HG03064 (cell line): Measurements from ENCODE around the gene PLCG2.

Source experiments
- ATAC-seq: cut with Tn5 transposase; IDR thresholded peaks from one replicate; pipeline ENCODE4 v1.9.1; 2021; ENCODE audit warnings: low read depth; ENCODE audit not compliant: unreplicated experiment

The PLCG2 gene

DNA sequence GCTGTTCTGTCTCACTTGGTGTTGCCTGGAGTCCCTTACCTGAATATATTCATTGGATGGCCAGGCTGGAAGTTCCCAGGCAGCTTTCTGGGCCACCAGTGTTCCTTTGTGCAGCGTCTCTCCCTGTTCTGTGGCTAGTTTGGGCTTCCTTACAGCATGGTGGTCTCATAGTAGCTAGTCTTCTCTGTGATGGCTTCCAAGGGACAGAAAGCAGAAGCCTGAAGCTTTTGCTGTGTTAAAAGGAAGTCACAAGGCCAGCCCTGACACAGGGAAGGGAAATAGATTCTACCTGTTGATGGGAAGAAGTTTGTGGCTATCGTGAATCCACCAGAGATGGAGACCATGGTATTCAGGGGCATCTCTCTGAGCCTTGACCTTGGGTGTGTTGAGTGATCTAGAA is 34.6 kb downstream of the PLCG2 start:
- ATAC-seq: no peak

DNA sequence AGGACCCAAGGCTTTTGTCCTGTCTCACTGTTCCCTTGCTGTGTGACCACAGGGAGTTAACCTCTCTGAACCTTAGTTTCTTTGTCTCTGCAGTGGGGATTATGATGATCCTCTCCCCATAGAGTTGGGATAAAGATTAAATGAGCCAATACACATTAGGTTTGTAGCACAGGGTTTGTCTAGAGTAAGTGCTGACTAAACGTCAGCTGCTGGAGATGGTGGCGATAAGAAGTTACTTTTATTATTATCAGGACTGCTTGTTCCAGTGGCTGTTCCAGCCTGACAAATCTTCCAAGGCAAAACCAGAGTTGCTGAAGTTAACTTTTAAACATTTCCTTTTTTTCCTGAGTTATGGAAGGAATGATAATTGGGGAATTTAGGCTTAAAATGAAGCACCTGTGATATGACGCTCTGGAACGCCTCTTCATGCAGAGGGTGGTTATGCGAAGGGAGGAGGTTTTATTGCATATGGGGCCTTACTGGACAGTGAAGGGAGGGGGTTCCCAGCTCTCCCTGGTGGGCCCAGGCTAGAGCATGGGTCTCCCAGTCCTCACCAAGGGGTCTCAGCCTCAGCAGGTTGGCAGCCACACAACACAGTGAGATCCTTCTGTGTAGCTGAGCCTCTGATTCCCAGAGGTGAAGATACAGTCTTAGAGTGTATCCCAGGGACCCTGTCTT is 35.8 kb downstream of the PLCG2 start:
- ATAC-seq: no peak

DNA sequence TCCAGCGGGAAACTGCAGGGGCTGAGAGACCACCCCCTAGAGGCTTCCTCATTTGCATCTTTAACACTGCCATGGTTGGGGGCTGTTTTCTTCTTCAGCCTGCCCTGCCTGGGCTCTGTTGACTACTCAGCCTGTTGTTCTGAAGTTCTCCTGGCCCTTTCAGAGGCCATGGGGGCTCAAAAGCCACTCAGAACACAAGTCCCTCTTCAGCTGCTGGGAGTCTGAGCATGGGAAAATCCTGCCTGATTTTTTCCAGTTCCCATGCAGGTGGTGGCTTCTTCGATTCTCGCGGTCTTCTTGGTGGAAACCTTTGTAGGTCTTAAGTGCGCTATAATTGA is 36.3 kb downstream of the PLCG2 start:
- ATAC-seq: no peak

DNA sequence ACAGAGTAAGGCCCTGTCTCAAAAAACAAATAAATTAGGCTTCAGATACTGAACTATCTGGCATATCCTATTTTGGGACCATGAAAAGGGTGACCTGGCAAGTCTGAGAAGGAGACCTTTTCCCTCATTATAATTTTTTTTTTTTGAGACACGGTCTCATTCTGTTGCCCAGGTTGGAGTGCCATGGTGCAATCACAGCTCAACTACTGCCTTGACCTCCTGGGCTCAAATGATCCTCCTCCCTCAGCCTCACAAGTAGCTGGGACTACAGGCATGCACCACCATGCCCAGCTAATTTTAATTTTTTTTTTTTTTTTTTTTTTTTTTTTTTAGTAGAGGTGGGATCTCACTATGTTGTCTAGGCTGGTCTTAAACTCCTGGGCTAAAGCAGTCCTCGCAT is 37.3 kb downstream of the PLCG2 start:
- no peak for ATAC-seq

DNA sequence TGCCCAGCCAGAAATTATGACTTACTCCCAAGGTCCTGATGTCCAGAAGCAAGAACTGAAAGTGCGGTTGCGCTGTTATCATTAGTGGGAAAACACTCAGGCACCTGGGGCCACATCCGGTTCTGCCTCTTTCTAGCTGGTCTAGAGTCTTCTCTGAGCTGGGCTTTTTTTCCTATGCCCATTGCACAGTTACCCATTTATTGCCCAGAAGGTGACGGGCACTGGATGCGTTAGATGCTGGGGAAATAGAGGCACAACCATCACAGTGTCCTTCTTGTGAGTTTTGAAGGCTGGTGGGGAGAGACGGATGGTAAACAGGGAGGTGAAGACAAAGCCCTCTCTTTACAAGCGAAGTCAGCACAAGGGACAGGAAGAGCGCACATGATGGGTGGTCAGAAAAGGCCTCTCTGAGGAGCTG is 37.7 kb downstream of the PLCG2 start:
- ATAC-seq: no peak

DNA sequence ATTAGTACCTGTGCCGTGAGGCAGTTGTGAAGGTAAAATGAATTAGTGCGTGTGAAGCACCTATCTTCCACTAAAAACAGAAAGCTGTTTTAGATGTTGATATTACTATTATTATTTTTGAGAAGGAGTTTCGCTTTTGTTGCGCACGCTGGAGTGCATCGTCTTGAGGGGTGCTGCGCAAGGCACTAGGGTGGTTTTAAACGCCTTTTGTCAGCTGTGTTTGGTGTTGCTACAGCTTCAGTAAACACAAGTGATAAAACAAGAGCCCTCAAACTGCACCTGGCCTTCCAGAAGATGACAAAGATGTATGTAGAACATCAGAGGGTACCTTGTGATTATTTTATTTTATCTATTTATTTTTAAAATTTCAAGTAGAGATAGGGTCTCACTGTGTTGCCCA is 38.2 kb downstream of the PLCG2 start:
- ATAC-seq: no peak

DNA sequence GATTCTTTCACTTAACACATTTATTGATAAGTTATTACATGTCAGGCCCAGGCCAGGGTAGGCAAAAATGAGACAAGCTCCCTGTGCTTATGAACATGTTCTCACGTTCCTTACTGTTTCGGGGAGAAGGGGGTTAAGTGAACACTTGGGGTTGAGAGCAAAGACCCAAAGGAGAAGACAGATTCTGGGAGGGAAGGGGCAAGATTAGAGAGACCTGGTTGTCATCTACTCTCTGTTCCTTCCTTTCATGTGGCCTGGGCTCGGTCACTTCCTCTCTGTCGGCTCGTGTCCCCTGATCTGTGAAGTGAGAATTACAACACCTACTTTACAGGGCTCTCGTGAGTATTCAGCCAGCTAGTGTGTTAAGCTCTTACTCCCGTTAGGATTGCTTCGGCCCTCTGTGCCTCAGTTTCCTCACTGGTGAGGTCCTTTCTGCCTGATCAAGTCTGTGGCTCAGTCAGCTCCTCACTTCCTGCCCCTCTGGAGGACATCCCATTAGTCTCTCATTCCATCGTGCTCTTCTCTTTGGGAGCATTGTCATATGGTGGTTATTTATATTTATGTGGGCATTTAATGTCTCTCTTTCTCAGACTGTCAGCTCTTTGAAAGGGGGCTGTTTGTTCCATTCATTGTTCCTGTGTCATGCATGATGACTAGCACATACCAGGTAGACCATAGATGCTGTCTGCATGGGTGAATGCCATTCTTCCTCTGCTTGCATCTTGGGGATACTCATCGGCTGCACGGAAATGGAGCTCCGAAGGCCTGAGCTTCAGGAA is 38.9 kb downstream of the PLCG2 start:
- ATAC-seq: no peak

DNA sequence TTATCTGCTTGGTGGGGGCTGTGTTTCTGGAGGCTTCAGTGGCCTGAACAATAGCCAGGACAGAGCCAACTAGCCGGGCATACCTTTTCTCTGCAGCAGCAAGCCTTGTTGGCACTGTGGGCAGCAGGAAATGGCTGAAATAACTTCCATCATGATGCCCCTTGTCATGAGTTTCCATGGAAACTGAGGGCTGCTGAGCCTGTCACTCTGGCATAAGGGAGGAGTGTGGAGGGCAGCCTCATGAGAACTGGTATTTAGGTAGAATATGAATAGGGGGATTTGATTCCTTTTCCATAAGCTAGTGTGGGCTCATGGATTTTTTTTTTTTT is 39.4 kb downstream of the PLCG2 start:
- ATAC-seq: no peak

DNA sequence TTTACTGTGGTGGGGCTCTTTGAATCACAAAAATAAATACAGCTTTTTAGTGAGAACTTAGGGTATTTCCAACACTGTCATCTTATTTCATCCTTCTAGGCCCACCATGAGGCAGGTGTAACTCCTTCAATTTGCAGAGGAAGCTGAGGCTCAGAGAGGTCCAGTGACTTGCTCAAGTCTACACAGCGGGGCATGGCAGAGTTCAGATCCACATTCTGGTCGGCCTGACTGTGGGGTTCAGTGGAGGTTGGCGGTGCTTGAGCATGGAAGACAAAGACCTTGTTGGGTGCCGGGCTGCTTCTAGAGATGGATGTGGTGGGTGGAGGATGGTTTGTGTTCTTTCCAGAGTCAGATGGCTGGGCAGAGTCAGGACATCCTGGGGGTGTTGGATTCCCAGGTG is 39.8 kb downstream of the PLCG2 start:
- no peak for ATAC-seq

DNA sequence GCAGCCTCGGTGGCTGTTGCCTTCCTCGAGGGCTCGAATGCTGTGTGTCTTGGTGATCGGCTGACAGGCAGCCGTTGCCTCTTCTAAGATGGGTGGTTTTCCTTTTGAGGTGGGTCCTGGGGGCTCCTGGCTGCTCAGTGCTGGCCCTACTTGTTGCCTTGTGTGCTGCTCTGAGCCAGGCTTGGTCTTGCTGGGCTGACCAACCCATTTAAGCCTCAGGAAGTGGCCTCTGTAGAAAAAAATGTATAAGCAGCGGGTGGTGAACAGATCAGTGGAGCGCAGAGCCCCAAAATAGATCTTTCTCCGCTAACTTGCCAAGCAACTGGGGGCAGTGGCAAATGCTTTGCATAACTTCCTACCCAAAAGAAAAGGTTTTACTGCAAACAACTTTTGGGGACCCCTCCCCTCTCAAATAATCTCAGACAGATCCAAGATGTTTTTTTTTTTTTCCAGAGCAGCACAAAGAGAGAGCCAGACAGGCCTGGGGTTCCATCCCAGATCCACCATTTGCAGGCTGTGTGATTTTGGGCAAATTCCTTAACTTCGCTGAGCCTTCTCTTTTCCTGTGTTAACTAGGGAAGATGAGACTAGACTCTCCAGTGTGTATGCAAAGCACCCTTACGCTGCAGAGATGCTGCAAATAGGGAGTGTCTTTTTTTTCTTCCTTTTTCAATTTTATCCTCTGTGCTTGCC is 42.5 kb downstream of the PLCG2 start:
- peak; percentile 50 for ATAC-seq

DNA sequence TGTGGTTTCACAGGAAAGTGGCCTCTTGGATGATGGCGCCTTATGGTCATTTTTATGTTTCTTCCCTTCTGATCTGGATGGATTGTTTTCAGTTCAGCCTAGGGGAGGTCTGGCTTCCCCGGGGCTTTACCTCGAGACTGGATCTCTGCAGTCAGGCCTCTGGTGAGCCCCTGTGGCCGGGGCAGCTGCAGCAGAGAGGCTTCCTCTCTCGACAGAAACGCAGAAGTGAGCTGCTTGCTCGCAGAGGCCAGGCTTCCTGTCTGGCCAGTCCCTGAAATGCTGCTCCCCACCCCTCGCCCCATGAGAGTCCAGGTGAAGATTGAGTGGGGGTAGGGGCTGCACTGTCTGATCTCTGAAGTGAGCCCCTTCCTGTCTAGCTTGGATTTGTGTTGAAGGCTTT is 44.0 kb downstream of the PLCG2 start:
- ATAC-seq: peak; percentile 45

DNA sequence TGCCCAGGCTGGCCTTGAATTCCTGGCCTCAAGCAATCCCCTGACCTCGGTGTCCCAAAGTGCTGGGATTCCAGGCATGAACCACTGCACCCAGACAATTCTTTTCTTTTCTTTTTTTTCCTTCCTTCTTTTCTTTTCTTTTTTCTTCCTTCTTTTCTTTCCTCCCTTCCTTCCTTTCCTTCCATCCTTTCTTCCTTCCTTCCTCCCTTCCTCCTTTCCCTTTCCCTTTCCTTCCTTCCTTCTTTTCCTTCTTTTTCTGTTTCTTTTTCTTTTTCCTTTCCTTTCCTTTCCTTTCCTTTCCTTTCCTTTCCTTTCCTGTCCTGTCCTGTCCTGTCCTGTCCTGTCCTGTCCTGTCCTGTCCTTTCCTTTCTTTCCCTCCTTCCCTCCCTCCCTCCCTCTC is 44.6 kb downstream of the PLCG2 start:
- no peak for ATAC-seq

DNA sequence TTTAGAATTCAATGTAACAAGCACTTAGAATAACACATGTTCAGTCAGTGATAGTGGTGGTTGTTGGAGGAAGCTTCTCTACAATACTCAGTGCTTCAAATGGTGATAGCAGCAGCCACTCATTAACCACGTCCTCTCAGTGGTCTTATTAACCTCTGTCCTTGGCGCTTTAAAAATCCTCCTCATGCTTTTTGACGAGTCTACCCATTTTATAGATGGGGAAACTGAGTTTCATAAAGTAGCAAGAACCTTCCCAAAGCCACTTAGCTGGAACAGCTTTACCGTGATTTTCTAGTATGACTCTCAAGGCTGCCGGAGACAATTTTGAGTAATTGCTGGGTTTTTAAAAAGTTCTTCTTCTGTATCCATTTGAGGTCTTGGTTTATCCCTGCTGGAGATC is 47.4 kb downstream of the PLCG2 start:
- no peak for ATAC-seq

DNA sequence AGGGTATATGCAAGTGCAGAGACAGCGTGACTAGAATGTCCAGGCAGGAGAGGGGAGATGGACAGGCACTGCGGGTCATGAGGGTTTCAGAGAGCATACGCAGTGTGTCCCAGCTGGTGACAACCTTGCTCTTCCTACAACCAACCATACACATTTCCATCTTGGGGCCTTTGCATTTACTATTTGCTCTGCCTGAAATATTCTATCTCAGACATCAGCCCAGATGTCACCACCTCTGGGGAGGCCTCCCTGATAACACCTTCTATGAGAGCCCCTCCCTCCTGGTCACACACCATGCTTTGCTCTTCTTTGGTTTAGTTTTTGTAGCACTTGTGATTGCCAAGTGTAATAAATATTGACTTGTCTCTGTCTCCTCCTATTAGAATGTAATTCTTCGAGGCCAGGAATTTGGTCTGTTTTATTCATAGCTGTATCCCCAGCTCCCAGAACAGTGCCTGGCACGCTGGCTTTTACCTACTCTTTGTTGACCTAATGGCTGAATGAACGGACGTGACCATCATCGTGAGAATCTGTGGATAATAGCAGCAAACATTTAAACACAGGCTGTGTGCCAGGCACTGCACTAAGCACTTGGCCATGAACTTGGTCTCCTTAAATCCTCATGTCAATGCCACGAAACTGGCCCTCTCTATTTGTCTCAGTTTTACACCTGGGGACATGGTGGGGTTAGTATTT is 51.9 kb downstream of the PLCG2 start:
- ATAC-seq: peak; percentile 8

DNA sequence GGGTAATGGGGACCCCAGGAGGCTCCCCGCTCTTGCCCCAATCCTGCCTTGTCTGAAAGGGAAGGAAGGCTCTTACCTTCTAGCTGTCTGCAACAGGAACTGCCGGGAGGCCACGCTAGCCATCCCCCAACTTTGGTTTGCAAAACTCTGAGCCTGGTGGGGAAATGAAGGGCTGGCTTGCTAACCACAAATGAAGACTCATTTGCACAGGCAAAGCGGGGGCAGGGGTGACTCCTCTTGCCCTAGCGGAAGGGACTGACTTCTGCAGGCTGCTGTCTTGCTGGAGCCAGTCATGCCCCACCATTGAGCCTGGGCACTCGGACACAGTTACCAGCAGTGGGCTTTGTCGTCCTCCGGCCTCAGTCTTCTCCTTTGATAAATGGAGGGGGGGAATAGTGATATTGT is 52.6 kb downstream of the PLCG2 start:
- ATAC-seq: peak; percentile 53

DNA sequence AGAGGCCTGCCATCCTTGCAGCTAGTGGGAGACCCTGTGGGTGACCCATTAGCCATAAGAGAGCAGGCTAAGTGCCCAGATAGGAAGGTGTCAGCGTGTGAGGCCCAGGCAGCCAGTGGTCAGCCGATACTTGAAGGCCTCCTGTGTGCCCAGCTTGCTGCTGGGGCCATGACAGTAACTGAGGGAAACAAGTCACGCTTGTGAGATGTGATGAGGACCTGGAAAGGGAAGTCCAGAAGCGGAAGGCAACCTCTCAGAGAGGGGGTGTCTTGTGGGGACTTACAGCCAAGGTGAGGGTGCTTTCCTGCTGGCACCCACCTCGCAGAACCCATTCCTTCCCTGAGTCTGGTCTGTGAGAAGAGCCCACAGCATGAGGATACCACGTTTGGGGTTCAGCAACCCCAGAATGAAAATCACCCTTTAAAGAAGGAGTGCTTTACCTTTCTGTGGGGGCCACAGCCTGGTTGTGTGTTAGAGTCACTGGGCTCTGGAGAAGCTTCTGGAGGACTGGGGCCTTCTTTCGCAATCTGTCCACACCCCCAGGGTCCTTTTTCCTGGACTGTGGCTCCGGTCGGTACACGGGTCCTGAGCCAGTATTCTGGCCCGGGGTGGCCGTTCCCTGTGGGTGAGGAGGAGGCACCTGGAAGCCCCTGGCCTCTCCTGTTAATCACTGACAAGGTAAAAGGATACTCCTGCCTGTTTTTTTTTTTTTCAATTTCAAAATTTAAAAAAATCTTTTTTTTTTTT is 53.9 kb downstream of the PLCG2 start:
- ATAC-seq: no peak

DNA sequence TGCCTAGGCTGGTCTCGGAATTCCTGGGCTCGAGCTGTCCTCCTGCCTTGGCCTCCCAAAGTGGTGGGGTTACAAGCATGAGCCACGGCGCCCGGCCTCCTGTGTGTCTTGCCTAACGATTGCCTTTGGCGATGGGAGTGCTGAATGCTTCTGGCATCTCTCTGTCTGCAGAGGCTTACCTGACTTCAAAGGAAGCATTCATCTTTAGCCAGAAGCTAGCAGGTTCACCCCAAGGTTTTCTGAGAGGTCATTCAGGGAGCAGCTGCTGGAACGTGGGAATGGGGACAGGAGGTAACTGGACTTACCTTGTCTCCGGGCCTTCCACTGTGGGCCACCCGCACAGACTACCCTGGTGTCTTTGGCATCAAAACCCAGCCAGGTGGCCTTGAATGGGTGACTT is 54.7 kb downstream of the PLCG2 start:
- ATAC-seq: no peak

DNA sequence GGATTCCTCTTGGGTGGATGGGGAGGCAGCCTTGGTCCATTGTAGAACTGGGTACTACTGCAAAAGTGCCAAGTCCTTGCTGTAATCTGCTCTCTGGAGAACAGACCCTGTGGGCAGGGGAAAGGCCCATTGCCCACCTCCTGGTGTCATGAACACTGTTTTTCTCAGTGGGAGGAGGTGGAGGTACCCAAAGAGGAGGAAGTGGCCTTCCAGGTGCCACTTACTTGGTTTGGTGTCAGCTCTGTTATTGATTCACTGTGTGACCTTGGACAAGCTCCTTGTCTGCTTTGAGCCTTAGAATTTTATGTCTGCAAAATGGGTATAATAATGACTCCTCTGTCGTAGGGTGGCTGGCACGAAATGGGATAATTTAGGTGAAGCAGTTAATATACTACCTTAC is 55.8 kb downstream of the PLCG2 start:
- ATAC-seq: no peak

DNA sequence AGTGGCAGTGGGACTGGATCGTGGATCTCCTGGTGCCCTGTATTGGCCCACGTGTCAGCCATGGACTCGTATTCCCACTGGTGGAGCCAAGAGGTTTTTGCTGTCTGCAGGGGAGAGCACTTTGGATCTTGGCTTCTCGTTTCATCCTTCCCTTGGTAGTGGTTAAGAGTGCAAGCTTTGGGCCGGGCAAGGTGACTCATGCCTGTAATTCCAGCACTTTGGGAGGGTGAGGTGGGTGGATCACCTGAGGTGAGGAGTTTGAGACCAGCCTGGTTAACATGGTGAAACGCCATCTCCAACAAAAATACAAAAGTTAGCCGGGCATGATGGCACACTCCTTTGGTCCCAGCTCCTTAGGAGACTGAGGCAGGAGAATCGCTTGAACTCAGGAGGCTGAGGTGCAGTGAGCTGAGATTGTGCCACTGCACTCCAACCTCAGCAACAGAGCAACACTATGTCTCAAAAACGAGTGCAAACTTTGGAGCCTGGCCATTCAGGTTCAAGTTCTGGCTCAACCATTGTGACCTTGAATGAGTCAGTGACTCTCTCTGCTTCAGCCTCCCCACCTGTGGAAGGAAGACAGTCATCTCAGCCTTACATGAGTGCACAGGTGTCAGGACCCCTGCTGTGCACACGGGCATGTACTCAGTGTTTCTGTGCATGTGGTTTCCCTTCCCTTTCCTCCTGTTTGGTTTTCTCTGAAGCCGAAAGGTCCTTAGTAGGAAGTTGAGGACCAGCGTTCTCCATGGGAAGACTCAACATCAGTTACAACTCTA is 57.4 kb downstream of the PLCG2 start:
- ATAC-seq: peak; percentile 58

DNA sequence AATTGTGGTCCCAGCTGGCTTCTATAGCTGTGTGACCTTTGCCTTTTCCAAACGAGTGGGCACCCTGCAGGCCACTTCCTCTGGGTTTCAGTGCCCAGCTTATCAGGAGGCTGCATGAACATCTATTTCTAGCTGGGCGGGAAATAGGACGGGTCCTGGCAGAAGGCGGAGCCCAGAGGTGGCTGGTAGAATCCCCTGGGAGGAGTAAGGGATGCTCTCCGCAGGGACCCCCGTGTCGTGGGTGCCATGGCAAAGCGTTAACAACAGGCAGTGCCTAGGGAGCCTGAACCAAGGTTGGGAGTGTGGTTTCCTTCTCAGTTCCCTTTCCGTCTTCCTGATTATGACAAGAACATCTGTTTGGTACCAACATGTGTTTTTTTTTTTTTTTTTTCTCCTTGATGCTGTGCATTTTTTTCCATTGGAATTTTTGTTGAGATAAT is 58.2 kb downstream of the PLCG2 start:
- ATAC-seq: no peak
